ENCODE results near the gene DIDO1. TPM values are rescaled to one million over a fixed set of nuclear protein-coding genes. Genes with fewer than 3 reads are reported as not detected.
A peak's percentile ranks its signal among the peaks of the same experiment; 100 is the strongest.

Gene DIDO1
- polyA plus RNA-seq, 3 donors from 2014 or later = 23.1 to 48.8 (median 37.7) TPM

GRCh38 chr20:62900692-62901584, 25.4 kb downstream of the DIDO1 start:
- peaks cover 25 to 39% of the 10 kb centered on the region in 2 donors for H3K4me1 Mint-ChIP-seq
- peaks cover 12 to 27% (median 22%) of the 10 kb centered on the region in 3 donors for H3K36me3 Mint-ChIP-seq
- no peak for DNase-seq
- no peak overlapping the region for H3K4me3 Mint-ChIP-seq
- H3K27me3 Mint-ChIP-seq (ENCODE audit: low read depth in 3 of 3) = peaks cover 0 to 8% (median 5%) of the 10 kb centered on the region in 3 donors
- peak overlapping the region in 4 of 6 donors; percentile 9 to 77 (median 46) for H3K27ac Mint-ChIP-seq
- H3K9me3 Mint-ChIP-seq = no peaks in the 10 kb centered on the region

GRCh38 chr20:62900052-62900691, 26.1 kb downstream of the DIDO1 start:
- peak overlapping the region in 3 of 5 donors; percentile 15 to 51 (median 33) for H3K4me3 Mint-ChIP-seq
- H3K27me3 Mint-ChIP-seq (ENCODE audit: low read depth in 3 of 3) = peaks cover 0 to 11% (median 5%) of the 10 kb centered on the region in 3 donors
- H3K27ac Mint-ChIP-seq = peak overlapping the region; percentile 19 to 87 (median 76)
- H3K4me1 Mint-ChIP-seq = peaks cover 27 to 39% of the 10 kb centered on the region in 2 donors
- DNase-seq = peak; percentile 67 to 74 (median 69)
- no peaks in the 10 kb centered on the region for H3K9me3 Mint-ChIP-seq
- H3K36me3 Mint-ChIP-seq = peaks cover 9 to 23% (median 20%) of the 10 kb centered on the region in 3 donors

- H3K4me3 Mint-ChIP-seq = no peak overlapping the region
Measured at GRCh38 chr20:62899633-62900051, 26.7 kb downstream of the DIDO1 start.

GRCh38 chr20:62898970-62899632, 27.2 kb downstream of the DIDO1 start:
- DNase-seq = no peak
- peaks cover 0 to 12% (median 5%) of the 10 kb centered on the region in 3 donors for H3K27me3 Mint-ChIP-seq (ENCODE audit: low read depth in 3 of 3)
- no peaks in the 10 kb centered on the region for H3K9me3 Mint-ChIP-seq
- peak overlapping the region in 3 of 6 donors; percentile 10 to 62 (median 53) for H3K27ac Mint-ChIP-seq
- H3K36me3 Mint-ChIP-seq = peaks cover 4 to 26% (median 13%) of the 10 kb centered on the region in 3 donors
- H3K4me3 Mint-ChIP-seq = no peak overlapping the region
- peaks cover 27 to 37% of the 10 kb centered on the region in 2 donors for H3K4me1 Mint-ChIP-seq

More at GRCh38 chr20:62899633-62900051, 26.7 kb downstream of the DIDO1 start:
- peaks cover 0 to 12% (median 5%) of the 10 kb centered on the region in 3 donors for H3K27me3 Mint-ChIP-seq (ENCODE audit: low read depth in 3 of 3)
- DNase-seq = no peak
- peak overlapping the region in 3 of 6 donors; percentile 19 to 87 (median 81) for H3K27ac Mint-ChIP-seq
- peaks cover 27 to 39% of the 10 kb centered on the region in 2 donors for H3K4me1 Mint-ChIP-seq
- no peaks in the 10 kb centered on the region for H3K9me3 Mint-ChIP-seq
- peaks cover 4 to 23% (median 16%) of the 10 kb centered on the region in 3 donors for H3K36me3 Mint-ChIP-seq

GRCh38 chr20:62898093-62898964, 28.0 kb downstream of the DIDO1 start:
- DNase-seq = no peak
- Mint-ChIP-seq H3K36me3 (peaks cover 4 to 27% (median 10%) of the 10 kb centered on the region in 3 donors), H3K4me3 (no peak overlapping the region), H3K27ac (peak overlapping the region in 1 of 6 donors; percentile 53), H3K9me3 (no peaks in the 10 kb centered on the region), H3K4me1 (peaks cover 27 to 32% of the 10 kb centered on the region in 2 donors), H3K27me3 (ENCODE audit: low read depth in 3 of 3) (peaks cover 0 to 15% (median 5%) of the 10 kb centered on the region in 3 donors)

GRCh38 chr20:62897666-62898065, 28.6 kb downstream of the DIDO1 start:
- no peaks in the 10 kb centered on the region for H3K9me3 Mint-ChIP-seq
- H3K4me3 Mint-ChIP-seq = no peak overlapping the region
- peaks cover 4 to 32% (median 12%) of the 10 kb centered on the region in 3 donors for H3K36me3 Mint-ChIP-seq
- H3K4me1 Mint-ChIP-seq = peaks cover 27 to 32% of the 10 kb centered on the region in 2 donors
- no peak for DNase-seq
- peak overlapping the region in 1 of 6 donors; percentile 2 for H3K27ac Mint-ChIP-seq
- peaks cover 0 to 15% (median 5%) of the 10 kb centered on the region in 3 donors for H3K27me3 Mint-ChIP-seq (ENCODE audit: low read depth in 3 of 3)

GRCh38 chr20:62896526-62896925, 29.8 kb downstream of the DIDO1 start:
- Mint-ChIP-seq H3K9me3 (no peaks in the 10 kb centered on the region), H3K4me3 (no peak overlapping the region), H3K27me3 (ENCODE audit: low read depth in 3 of 3) (peaks cover 0 to 15% (median 5%) of the 10 kb centered on the region in 3 donors), H3K4me1 (peaks cover 26 to 38% of the 10 kb centered on the region in 2 donors), H3K27ac (no peak overlapping the region), H3K36me3 (peaks cover 11 to 35% (median 14%) of the 10 kb centered on the region in 3 donors)
- DNase-seq = no peak

GRCh38 chr20:62895539-62895938, 30.8 kb downstream of the DIDO1 start:
- peak overlapping the region in 1 of 6 donors; percentile 78 for H3K27ac Mint-ChIP-seq
- no peak overlapping the region for H3K4me3 Mint-ChIP-seq
- peaks cover 0 to 15% (median 2%) of the 10 kb centered on the region in 3 donors for H3K27me3 Mint-ChIP-seq (ENCODE audit: low read depth in 3 of 3)
- peaks cover 31 to 42% of the 10 kb centered on the region in 2 donors for H3K4me1 Mint-ChIP-seq
- H3K9me3 Mint-ChIP-seq = no peaks in the 10 kb centered on the region
- no peak for DNase-seq
- H3K36me3 Mint-ChIP-seq = peaks cover 18 to 45% (median 20%) of the 10 kb centered on the region in 3 donors

- H3K27ac Mint-ChIP-seq = no peak overlapping the region
- peaks cover 19 to 29% of the 10 kb centered on the region in 2 donors for H3K4me1 Mint-ChIP-seq
- peaks cover 0 to 11% (median 0%) of the 10 kb centered on the region in 3 donors for H3K27me3 Mint-ChIP-seq (ENCODE audit: low read depth in 3 of 3)
- H3K36me3 Mint-ChIP-seq = peaks cover 18 to 57% (median 20%) of the 10 kb centered on the region in 3 donors
- H3K4me3 Mint-ChIP-seq = no peak overlapping the region
- H3K9me3 Mint-ChIP-seq = no peaks in the 10 kb centered on the region
- no peak for DNase-seq
Measured at GRCh38 chr20:62894261-62894660, 32.0 kb downstream of the DIDO1 start.

- Mint-ChIP-seq H3K9me3 (no peaks in the 10 kb centered on the region), H3K27ac (no peak overlapping the region), H3K27me3 (ENCODE audit: low read depth in 3 of 3) (peaks cover 0 to 8% (median 0%) of the 10 kb centered on the region in 3 donors), H3K4me1 (peaks cover 15 to 23% of the 10 kb centered on the region in 2 donors), H3K4me3 (no peak overlapping the region), H3K36me3 (peaks cover 18 to 57% (median 20%) of the 10 kb centered on the region in 3 donors)
- no peak for DNase-seq
Measured at GRCh38 chr20:62893700-62894099, 32.6 kb downstream of the DIDO1 start.

- no peak for DNase-seq
- no peak overlapping the region for H3K4me3 Mint-ChIP-seq
- no peaks in the 10 kb centered on the region for H3K9me3 Mint-ChIP-seq
- H3K36me3 Mint-ChIP-seq = peaks cover 18 to 59% (median 20%) of the 10 kb centered on the region in 3 donors
- peaks cover 0 to 10% (median 0%) of the 10 kb centered on the region in 3 donors for H3K27me3 Mint-ChIP-seq (ENCODE audit: low read depth in 3 of 3)
- H3K4me1 Mint-ChIP-seq = peaks cover 12 to 14% of the 10 kb centered on the region in 2 donors
- H3K27ac Mint-ChIP-seq = no peak overlapping the region
Measured at GRCh38 chr20:62892348-62893304, 33.7 kb downstream of the DIDO1 start.
